ENCODE results near the gene TNPO1. TPM values are rescaled to one million over a fixed set of nuclear protein-coding genes. Genes with fewer than 3 reads are reported as not detected.

Gene TNPO1
- total and polyA plus RNA-seq, 10 of the 15 experiments (the other 5 are each of a cell fraction or from before 2014, with no cell fraction given) = 18.1 to 123 (median 79.2) TPM

GRCh38 chr5:72829707-72830106, 13.2 kb downstream of the TNPO1 start (continued):
- no peak for TF ChIP-seq BCLAF1 (IDR thresholded peaks at IDR 0.05)

- 91% methylated on average over 2 of the region's 2 CpGs for WGBS (ENCODE audit: insufficient coverage, insufficient replicate concordance, low lambda C conversion rate, missing lambda C conversion rate)
- POLR2A ChIA-PET = interaction anchor here (1.6 kb wide), 1 partner anchor 13 kb away, joined by 3 read pairs; no protein-coding TSS in a partner anchor
- no peak overlapping the region for H3K4me3 ChIP-seq
- H3K9ac ChIP-seq (ENCODE audit: control insufficient read depth, insufficient read depth, low read length) = no peak overlapping the region
- no peaks in the 10 kb centered on the region; a peak in 1 of 4 replicates for H3K36me3 ChIP-seq (ENCODE audit: control insufficient read depth in 2 of 2, insufficient read depth in 2 of 2, low read length in 1 of 2)
- in situ Hi-C loops (cut with MboI) (no loop called here), intact Hi-C loops (cut with micrococcal nuclease; ENCODE audit: unreplicated experiment) (no loop called here)
- BruUV-seq (replicated peaks) = no TSS peak
- H3K9me3 ChIP-seq (replicated peaks; ENCODE audit: control insufficient read depth, insufficient read depth, low read length) = no peaks in the 10 kb centered on the region
- H3K4me1 ChIP-seq (ENCODE audit: control insufficient read depth, insufficient read depth, low read length) = no peaks in the 10 kb centered on the region
- no peaks in the 10 kb centered on the region for H3K27me3 ChIP-seq (replicated peaks in 1 of 2; ENCODE audit: control insufficient read depth in 2 of 2, insufficient read depth in 2 of 2, low read length in 1 of 2)
- no peaks in the 10 kb centered on the region; the same call in 1 of the 2 replicates for H3K79me2 ChIP-seq (ENCODE audit: control insufficient read depth, insufficient read depth, low read length)
- H2AFZ ChIP-seq (ENCODE audit: control insufficient read depth, low read depth, low read length) = no peak overlapping the region
- no peak overlapping the region for H3K27ac ChIP-seq (ENCODE audit: control insufficient read depth, insufficient read depth)
- SMC1A ChIA-PET (ENCODE audit: uncharacterized antibody, unreplicated experiment) = interaction anchor here (1.1 to 7.3 kb wide), 4 partner anchors 12 to 20 kb away, joined by 3 to 44 read pairs (median 5); no protein-coding TSS in a partner anchor
- ATAC-seq (no peak), DNase-seq (ENCODE audit: low read depth, low spot score) (no peak), FAIRE-seq (no peak)
- CTCF ChIA-PET = interaction anchor here (0.7 to 1.7 kb wide), 2 partner anchors 12 kb away, joined by 3 to 9 read pairs; no protein-coding TSS in a partner anchor
- TF ChIP-seq MXI1 (IDR thresholded peaks at IDR 0.05; ENCODE audit: low read depth, low read length) = no peak
- TF ChIP-seq HCFC1 (IDR thresholded peaks at IDR 0.05; ENCODE audit: low read length) = no peak
- TF ChIP-seq BMI1 (IDR thresholded peaks at IDR 0.05; ENCODE audit: borderline replicate concordance) = no peak
- RAD21 ChIA-PET (ENCODE audit: unreplicated experiment) = interaction anchor here (2.4 kb wide), 1 partner anchor 13 kb away, joined by 11 read pairs; the partner anchor contains the start of gene TNPO1
- H3K4me2 ChIP-seq (ENCODE audit: control insufficient read depth, insufficient read depth) = no peak overlapping the region
- no peaks in the 10 kb centered on the region for H4K20me1 ChIP-seq (ENCODE audit: control insufficient read depth, insufficient read depth)
These were observed 13.9 kb downstream of the TNPO1 start for GRCh38 chr5:72830362-72830761.

Data from GM12878 (cell line).